ENCODE data around the gene SLC25A51. TPM values are rescaled to one million over a fixed set of nuclear protein-coding genes. Genes with fewer than 3 reads are reported as not detected.

The SLC25A51 gene, protein sequence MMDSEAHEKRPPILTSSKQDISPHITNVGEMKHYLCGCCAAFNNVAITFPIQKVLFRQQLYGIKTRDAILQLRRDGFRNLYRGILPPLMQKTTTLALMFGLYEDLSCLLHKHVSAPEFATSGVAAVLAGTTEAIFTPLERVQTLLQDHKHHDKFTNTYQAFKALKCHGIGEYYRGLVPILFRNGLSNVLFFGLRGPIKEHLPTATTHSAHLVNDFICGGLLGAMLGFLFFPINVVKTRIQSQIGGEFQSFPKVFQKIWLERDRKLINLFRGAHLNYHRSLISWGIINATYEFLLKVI
- 26.9 and 32.5 TPM in 2 replicates for total RNA-seq (ENCODE audit: low replicate concordance)
- long read RNA-seq, transcript SLC25A51-203 (4 exons, 1,871 nt), result major isoform, 8 of 24 reads
- long read RNA-seq, transcript SLC25A51-201 (3 exons, 1,130 nt), result minor isoform, 5 of 24 reads
- long read RNA-seq, partial matches to known transcripts, result 1 of 24 reads
- long read RNA-seq, other reads (novel, unspliced or antisense), result 10 of 24 reads

DNA sequence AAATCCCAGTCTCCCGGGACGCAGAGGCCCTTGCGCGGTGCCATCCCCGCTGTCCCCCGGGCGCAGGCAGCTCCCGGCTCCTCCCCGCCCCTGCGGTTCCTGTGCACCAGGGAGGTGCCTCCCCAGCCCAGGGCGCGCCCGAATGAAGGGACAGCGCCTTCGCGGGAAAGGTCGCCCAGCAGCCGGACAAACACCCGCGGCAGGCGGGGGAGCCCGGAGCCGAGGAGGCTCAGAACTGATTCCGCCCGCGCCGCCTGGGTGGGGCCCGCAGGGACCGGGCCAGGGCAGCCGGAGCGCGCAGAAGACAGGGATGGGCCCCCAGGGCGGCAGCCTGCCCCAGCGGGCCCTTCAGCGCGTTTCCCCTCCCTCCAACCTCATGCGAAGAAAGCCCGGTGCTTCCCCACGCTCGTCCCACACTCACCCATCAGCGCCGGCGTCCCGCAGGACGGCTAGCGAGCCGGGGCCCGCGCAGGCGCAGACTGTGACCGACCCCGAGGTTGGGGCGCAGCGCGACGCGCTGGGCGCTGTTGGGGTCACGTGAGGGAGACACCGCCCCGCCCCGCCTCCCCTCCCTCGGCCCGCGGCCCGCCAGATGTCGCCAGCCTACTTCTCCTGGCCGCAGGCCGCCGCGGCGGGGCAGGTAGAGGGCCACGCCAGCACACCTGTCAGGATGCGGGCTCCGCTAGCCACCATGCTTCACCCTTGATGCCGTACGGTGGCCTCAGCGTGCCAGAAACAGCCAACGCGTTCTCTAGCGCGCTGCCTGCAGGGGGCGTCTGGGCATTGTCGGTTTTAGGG is at the start of gene SLC25A51:
Gene SLC25A51, minus strand, starts transcription at position 481 of the 798 bp plus-strand sequence. CDS start 15,577 bp downstream, outside the sequence.
- Mint-ChIP-seq H3K4me1 (ENCODE audit: unreplicated experiment) (peaks cover 16% of the 10 kb centered on the region), H3K4me3 (peak within 1 kb of the TSS; percentile 91), H3K9me3 (no peaks in the 10 kb centered on the region), H3K36me3 (peaks cover 3% of the 10 kb centered on the region), H3K27me3 (no peaks in the 10 kb centered on the region), H3K27ac (peak within 1 kb of the TSS; percentile 93)
- TF ChIP-seq, protein P1, sequence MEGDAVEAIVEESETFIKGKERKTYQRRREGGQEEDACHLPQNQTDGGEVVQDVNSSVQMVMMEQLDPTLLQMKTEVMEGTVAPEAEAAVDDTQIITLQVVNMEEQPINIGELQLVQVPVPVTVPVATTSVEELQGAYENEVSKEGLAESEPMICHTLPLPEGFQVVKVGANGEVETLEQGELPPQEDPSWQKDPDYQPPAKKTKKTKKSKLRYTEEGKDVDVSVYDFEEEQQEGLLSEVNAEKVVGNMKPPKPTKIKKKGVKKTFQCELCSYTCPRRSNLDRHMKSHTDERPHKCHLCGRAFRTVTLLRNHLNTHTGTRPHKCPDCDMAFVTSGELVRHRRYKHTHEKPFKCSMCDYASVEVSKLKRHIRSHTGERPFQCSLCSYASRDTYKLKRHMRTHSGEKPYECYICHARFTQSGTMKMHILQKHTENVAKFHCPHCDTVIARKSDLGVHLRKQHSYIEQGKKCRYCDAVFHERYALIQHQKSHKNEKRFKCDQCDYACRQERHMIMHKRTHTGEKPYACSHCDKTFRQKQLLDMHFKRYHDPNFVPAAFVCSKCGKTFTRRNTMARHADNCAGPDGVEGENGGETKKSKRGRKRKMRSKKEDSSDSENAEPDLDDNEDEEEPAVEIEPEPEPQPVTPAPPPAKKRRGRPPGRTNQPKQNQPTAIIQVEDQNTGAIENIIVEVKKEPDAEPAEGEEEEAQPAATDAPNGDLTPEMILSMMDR (conservative IDR thresholded peaks at IDR 0.05), result peak; percentile 95
- DNase-seq (ENCODE audit: extremely low spot score, unreplicated experiment), result peak; percentile 95

DNA sequence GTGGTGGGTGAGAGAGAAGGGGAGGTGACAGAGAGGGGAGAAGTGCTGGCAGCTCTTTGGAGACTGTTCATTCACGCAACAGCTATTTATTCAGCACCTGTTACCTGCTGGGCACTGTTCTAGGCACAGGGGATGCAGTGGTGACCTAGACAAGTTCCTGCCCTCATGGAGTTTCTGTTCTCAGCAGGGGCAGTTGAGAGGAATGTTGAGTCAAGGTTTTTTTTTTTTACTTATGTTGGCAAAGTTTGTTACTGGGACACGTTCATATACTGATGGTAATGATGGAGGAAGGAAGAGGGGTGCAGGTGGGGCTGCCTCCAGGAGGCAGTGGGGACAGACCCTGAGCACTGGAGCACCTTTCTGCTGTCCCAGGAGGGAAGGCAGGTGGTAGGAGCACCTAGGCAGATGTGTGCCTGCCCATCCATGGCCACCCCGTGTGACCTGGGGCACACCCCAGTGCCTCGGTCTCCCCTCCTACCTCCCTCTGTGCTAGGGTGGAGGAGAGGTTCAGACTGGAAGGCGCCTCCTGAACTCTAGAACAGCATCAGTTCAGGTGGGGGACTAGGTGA is 49.4 kb upstream of the SLC25A51 start:
- DNase-seq (ENCODE audit: extremely low spot score, unreplicated experiment), result no peak

DNA sequence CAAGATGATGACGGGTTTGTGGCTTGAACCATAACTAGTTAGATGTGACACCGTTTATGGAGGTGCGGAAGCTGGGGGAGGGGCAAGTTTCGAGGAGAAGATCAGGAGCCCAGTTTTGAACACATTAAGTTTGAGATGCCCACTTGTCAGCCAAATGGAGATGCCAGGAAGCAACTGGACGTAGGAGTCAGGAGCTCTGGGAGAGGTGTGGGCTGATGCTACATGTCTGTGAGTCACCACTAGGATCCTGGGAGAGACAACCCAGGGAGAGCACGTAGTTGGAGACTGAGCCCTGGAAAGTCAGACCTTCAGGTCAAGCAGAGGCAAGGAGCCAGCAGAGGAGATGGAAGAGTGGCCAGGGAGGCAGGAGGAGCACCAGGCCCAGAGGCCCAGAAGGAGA is 48.8 kb upstream of the SLC25A51 start:
- Mint-ChIP-seq H3K27ac (no peak overlapping the region), H3K4me1 (ENCODE audit: unreplicated experiment) (peaks cover 6% of the 10 kb centered on the region), H3K4me3 (no peak overlapping the region), H3K9me3 (no peaks in the 10 kb centered on the region), H3K36me3 (peaks cover 29% of the 10 kb centered on the region), H3K27me3 (no peaks in the 10 kb centered on the region)
- no peak for DNase-seq (ENCODE audit: extremely low spot score, unreplicated experiment)
- TF ChIP-seq, protein P1 (conservative IDR thresholded peaks at IDR 0.05), result no peak

More for the DNA sequence above, 49.4 kb upstream of the SLC25A51 start:
- H3K9me3 Mint-ChIP-seq, result no peaks in the 10 kb centered on the region
- H3K4me1 Mint-ChIP-seq (ENCODE audit: unreplicated experiment), result peaks cover 6% of the 10 kb centered on the region
- TF ChIP-seq, protein P1 (conservative IDR thresholded peaks at IDR 0.05), result no peak
- H3K27me3 Mint-ChIP-seq, result no peaks in the 10 kb centered on the region
- H3K4me3 Mint-ChIP-seq, result no peak overlapping the region
- peaks cover 29% of the 10 kb centered on the region for H3K36me3 Mint-ChIP-seq
- H3K27ac Mint-ChIP-seq, result peak overlapping the region; percentile 41

DNA sequence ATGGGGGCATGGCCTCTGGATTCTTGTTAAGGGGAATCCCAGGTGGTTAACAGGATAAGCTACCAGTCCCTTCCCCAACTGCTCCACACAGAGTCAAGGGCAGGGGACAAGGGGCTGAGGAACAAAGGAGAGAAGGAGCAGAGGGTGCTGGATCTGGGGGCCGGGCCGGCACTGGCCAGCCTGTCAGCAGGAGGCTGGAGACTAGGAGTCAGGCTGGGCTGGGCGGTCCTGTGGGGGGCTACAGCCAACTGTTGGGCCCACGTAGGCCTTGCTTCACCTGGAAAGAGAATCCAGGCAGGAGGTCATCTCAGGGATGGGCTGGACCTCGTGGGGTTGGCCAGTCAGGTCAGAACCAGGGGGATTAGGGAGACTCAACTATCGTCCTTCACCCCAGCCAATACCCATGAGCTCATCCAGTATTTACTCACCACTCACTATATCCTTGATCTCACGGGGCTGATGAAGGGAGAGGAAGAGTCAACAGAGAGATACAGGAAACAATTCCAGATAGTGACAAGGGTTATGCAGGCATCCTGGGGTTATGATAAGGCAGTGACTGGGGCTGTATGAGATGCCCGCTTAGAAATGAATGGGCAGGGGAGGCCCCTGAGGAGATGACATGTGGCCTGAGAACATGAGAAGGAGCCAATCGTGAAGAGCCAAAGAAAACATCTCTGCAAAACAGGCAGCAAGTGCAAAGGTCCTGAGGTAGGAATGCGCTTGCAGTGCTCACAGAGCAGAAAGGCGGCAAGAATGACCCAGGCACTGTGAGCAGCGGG is 47.9 kb upstream of the SLC25A51 start:
- Mint-ChIP-seq H3K27me3 (no peaks in the 10 kb centered on the region), H3K36me3 (peaks cover 34% of the 10 kb centered on the region), H3K27ac (no peak overlapping the region), H3K4me3 (no peak overlapping the region), H3K4me1 (ENCODE audit: unreplicated experiment) (peaks cover 12% of the 10 kb centered on the region), H3K9me3 (no peaks in the 10 kb centered on the region)
- no peak for DNase-seq (ENCODE audit: extremely low spot score, unreplicated experiment)
- TF ChIP-seq, protein P1 (conservative IDR thresholded peaks at IDR 0.05), result no peak

DNA sequence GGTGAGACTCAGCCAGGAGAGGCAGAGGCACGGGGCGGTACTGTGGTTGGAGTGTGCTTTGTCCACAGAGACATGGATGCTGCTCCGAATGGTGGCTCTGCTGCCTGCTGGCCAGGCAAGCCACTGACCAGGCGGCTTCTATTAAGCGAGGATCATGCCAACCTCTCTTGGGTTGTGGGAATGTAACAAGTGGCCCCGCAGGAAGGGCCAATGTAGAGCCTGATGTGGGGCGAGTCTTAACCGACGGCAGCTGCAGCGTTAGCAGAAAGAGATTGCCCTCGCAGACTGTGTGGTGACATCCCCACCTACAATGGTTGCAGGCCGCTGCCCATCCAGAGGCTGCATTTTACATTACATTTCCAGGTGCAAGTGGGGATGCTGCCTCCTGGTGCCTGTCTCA is 46.6 kb upstream of the SLC25A51 start:
- no peak overlapping the region for H3K27ac Mint-ChIP-seq
- H3K27me3 Mint-ChIP-seq, result no peaks in the 10 kb centered on the region
- no peaks in the 10 kb centered on the region for H3K9me3 Mint-ChIP-seq
- no peak for DNase-seq (ENCODE audit: extremely low spot score, unreplicated experiment)
- peaks cover 34% of the 10 kb centered on the region for H3K36me3 Mint-ChIP-seq
- TF ChIP-seq, protein P1 (conservative IDR thresholded peaks at IDR 0.05), result no peak
- peaks cover 13% of the 10 kb centered on the region for H3K4me1 Mint-ChIP-seq (ENCODE audit: unreplicated experiment)
- H3K4me3 Mint-ChIP-seq, result no peak overlapping the region
